Stimulated activated CD8-positive, alpha-beta memory T cell treated with anti-CD3 and anti-CD28 coated beads, Interleukin-15, amount 100 ng/mL, for 24 hours (primary cell): ENCODE results near the gene SLC12A8.
"Not testable (repeated sequence)": the region's sequence is repeated elsewhere in the genome, so short reads cannot be mapped to it uniquely, and the experiment has no call there.

Source experiments
- DNase-seq: peaks from one replicate; pipeline ENCODE4 v3.0.0-alpha.2; 2020; ENCODE audit warnings: low read depth

The SLC12A8 gene

GRCh38 chr3:125112981-125113380 is 99.6 kb downstream of the SLC12A8 start:
- DNase-seq = no peak

GRCh38 chr3:125110876-125111480 is 101.6 kb downstream of the SLC12A8 start:
- DNase-seq = no peak

GRCh38 chr3:125110016-125110875 is 102.3 kb downstream of the SLC12A8 start:
- DNase-seq = no peak

- DNase-seq = no peak
Observed at GRCh38 chr3:125109536-125109925, 103.0 kb downstream of the SLC12A8 start.

- no peak for DNase-seq
Observed at GRCh38 chr3:125108833-125109535, 103.6 kb downstream of the SLC12A8 start.

GRCh38 chr3:125107861-125108567 is 104.5 kb downstream of the SLC12A8 start:
- DNase-seq = no peak

DNA sequence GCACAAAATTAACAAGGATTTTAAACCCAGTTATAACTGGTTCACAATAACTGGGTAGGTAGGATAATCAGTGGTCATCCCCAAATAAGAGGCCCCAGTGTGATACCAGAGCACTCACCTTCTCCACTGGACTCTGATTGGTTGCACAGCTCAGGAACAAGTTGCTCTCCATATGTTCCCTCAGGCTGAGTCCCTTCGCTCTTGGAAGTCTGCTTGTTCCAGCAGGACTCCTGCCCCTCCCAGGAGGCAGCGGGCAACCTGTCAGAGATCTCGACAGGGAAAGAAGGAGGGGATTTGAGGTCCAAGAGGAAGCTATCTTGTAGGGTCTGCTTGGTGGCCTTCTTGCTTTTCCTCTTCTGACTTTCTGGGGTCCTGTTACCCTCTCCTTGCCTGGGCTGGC is 105.2 kb downstream of the SLC12A8 start:
- DNase-seq = no peak

- DNase-seq = no peak
Observed at GRCh38 chr3:125105116-125105515, 107.4 kb downstream of the SLC12A8 start.

- DNase-seq = no peak
Observed at GRCh38 chr3:125104639-125105038, 107.9 kb downstream of the SLC12A8 start.

GRCh38 chr3:125103406-125103805 is 109.1 kb downstream of the SLC12A8 start:
- DNase-seq = no peak

DNA sequence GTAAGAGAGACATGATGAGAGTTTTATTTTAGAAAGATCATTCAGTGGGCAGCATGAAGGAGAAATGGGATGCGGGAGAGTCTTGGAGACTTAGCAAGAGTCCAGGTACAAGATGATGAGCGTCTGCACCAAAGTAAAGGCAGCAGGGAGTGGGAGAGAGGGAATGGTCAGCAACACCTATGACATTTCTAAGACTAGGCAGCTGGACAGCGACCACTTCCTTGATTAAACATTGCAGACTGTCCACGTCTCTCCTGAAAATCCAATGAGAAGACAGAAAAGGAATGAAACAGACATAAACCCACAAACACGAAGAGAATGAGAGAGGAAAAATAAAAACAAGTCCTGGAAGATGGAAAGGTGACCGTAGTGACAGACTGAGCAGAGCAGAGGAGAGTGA is 110.1 kb downstream of the SLC12A8 start:
- no peak for DNase-seq

- no peak for DNase-seq
Observed at GRCh38 chr3:125098611-125099291, 113.8 kb downstream of the SLC12A8 start.

DNA sequence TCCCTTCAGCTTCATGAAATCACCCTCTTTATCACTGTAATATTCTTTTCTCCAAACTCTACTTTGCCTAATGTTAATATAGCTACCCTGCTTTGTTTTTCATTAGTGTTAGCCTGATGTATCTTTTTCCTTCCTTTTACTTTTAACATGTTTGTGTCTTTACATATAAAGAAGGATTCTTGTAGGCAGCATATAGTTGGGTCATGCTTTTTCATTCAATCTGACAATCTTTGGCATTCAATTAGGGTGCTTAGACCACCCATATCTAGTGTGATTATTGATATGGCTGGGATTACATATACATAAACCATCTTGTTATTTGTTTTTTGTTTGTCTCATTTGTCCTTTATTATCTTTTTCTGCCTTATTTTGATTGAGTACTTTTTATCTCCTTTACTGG is 121.9 kb downstream of the SLC12A8 start:
- DNase-seq = no peak

- no peak for DNase-seq
Observed at GRCh38 chr3:125087768-125088391, 124.7 kb downstream of the SLC12A8 start.

- DNase-seq = no peak
Observed at GRCh38 chr3:125085166-125085565, 127.4 kb downstream of the SLC12A8 start.

- DNase-seq = no peak
Observed at GRCh38 chr3:125083776-125084175, 128.8 kb downstream of the SLC12A8 start.

- DNase-seq = not testable (repeated sequence)
Observed at GRCh38 chr3:125082339-125082738, 130.2 kb downstream of the SLC12A8 start.

DNA sequence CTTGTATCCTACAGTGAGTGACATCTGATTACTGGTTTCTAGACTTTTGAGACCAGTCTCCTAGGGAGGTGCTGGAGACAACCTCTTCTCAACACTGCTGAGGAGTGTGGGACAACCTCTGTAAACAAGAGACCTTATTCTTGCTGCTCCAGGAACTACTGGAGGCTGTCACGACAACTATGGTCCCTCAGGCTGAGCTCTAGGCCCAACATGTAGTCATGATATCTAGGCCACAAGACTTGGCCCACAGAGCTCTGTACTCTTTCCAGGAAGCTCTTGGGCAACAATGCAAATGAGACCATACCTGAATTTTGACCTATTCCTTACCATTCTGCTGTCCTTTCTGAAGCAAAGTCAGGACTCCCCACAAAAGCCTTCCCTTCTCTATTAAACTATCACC is 132.5 kb downstream of the SLC12A8 start:
- no peak for DNase-seq

DNA sequence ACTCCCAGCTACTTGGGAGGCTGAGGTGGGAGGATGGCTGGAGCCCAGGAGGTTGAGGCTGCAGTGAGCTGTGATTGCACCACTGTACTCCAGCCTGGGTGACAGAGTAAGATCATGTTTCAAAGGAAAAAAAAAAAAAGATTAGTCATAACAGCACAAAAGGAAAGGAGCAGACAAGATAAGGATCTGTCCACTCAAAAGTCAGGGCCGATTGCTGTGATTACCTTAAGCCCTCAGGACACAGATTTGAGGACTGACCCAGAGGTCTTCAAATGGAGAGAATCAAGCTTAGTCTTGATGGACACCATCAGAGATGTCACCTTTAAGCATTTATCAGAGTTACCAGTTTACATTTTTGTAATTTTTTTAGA is 132.9 kb downstream of the SLC12A8 start:
- no peak for DNase-seq

DNA sequence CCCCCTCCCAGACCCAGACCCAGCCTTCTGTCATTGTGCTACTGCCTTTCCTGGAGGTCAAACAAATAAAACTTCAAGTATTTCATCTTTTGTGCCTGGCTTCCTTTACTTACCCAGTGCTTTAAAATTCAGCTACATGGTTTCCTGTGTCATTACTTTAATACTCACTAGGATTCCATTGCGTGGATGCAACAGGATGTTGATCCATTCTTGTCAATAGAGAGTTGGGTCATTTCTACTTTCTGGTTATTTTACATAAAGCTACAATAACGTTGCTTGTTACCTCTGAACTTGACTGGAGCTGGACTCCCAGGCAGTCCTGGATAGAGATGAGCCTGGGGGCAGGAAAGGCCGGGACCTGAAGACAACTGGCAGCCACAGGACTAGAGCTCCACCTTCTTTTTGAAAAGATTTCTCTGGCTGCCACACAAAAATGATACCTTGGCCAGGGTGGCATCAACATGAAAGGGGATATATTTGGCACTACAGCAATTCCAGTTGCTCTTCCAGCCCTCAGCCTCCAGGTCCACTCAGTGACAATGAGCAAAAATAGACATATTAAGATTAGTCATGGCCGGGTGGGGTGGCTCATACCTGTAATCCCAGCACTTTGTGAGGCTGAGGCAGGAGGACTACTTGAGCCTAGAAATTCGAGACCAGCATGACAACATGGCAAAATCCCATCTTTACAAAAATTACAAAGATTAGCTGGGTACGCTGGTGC is 133.4 kb downstream of the SLC12A8 start:
- no peak for DNase-seq

DNA sequence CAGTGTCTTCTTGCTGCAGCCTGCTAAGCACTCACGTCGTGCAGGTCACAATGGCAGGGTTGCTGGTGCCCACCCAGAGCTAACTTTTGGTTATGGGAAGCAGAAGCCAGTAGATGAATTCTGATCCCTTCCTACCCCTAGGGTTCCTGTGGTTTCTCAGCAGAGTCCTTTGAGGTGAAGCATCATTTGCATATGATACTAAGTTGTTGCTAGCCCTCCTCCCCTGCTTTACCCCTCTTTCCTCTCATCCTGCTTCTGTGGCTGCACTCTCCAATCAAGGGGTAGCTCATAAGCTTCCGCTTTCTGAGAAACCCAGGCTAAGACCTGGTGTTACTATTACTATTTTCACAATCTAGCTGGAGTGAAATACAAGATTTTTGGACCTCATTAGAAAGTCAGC is 134.7 kb downstream of the SLC12A8 start:
- no peak for DNase-seq
